HFF-Myc (cell line): Measurements from ENCODE around the gene DGAT2.

Source experiments
- DNase-seq: peaks from one replicate; pipeline ENCODE4 v3.0.0-alpha.2; 2011; ENCODE audit warnings: low read depth; ENCODE audit errors: extremely low read depth
- H3K4me3 ChIP-seq: replicated peaks from 2 replicates; pipeline ENCODE4 v1.5.1; 2011; ENCODE audit warnings: low read depth, mild to moderate bottlenecking, control low read depth, low read length
- TF ChIP-seq, protein P1 (sequence below): IDR thresholded peaks from 2 replicates; pipeline ENCODE4 v1.5.1; 2012; ENCODE audit warnings: mild to moderate bottlenecking, low read depth, low read length, control low read depth; ENCODE audit errors: missing control alignments

Gene DGAT2, protein sequence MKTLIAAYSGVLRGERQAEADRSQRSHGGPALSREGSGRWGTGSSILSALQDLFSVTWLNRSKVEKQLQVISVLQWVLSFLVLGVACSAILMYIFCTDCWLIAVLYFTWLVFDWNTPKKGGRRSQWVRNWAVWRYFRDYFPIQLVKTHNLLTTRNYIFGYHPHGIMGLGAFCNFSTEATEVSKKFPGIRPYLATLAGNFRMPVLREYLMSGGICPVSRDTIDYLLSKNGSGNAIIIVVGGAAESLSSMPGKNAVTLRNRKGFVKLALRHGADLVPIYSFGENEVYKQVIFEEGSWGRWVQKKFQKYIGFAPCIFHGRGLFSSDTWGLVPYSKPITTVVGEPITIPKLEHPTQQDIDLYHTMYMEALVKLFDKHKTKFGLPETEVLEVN

DNA sequence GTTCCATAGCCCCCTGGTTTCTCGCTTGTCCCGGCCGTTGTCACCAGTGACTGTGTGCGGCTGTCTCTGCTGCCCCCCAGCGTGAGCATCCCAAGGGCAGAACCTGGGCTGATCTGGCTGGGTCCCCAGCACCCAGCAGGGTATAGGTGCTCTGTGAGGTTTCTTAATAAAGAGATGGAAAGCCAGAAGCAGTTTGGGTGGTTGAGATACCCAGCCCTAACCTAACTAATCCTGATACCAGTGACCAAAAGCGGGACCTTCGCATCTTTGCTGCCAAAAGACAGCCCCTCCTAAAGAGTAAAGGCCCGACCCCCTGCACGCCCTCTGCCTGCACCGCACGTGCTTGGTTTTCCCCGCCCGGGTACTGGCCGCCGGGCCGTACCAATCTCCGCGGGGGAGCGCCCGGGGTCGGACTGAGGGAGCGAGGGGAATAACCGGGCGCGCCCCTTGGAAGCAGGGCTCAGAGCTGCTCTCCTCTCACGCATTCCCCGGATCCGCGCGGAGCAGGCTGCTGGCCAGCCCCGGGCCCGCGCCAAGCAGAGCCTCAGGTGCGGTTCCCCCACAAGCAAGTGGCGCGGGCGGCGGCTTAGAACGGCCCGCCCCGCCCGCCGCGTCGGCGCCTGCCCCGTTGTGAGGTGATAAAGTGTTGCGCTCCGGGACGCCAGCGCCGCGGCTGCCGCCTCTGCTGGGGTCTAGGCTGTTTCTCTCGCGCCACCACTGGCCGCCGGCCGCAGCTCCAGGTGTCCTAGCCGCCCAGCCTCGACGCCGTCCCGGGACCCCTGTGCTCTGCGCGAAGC, at the start of gene DGAT2:
Gene DGAT2 (plus strand): TSS at position 667 of the 797 bp plus-strand sequence. CDS start 214 bp downstream, outside the sequence.
- TF ChIP-seq, protein P1, sequence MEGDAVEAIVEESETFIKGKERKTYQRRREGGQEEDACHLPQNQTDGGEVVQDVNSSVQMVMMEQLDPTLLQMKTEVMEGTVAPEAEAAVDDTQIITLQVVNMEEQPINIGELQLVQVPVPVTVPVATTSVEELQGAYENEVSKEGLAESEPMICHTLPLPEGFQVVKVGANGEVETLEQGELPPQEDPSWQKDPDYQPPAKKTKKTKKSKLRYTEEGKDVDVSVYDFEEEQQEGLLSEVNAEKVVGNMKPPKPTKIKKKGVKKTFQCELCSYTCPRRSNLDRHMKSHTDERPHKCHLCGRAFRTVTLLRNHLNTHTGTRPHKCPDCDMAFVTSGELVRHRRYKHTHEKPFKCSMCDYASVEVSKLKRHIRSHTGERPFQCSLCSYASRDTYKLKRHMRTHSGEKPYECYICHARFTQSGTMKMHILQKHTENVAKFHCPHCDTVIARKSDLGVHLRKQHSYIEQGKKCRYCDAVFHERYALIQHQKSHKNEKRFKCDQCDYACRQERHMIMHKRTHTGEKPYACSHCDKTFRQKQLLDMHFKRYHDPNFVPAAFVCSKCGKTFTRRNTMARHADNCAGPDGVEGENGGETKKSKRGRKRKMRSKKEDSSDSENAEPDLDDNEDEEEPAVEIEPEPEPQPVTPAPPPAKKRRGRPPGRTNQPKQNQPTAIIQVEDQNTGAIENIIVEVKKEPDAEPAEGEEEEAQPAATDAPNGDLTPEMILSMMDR: no peak
- peak within 1 kb of the TSS; percentile 47 for H3K4me3 ChIP-seq
- DNase-seq: no peak

DNA sequence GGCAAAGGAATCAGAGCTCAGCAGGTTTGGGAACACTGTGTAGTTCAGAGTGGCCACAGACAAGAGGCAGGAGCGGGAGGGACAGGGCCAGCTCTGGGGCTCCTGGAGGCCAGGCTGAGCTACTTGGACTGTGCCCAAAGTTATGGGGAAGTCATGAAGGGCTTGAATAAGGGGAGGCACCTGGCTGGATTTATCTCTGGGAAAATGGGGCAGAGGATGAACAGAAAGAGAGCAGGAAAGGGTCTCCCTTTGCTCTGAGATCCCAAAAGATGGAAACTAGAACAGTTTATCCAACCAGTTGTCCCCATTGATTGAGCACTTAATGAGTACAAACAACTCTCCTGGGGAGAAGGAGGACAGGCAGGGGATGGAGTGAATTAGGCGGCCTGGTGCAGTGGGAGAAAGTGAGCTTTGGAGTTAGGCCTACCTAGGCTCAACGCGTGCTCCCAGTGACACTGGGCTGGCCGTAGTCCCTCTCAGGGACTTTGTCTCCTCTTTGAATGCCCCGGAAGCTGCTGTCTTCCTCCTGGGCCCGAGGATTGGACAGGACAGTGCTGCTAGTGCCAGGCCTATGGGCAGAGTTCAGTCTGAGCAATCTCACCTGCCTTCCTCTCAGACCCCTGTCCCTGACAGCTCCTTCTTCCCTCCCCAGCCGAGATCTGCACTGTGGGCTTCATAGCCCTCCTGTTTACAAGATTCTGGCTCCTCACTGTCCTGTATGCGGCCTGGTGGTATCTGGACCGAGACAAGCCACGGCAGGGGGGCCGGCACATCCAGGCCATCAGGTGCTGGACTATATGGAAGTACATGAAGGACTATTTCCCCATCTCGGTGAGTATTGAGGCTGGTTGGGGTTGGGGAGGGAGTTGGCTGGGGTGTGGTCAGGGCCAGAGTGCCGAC, 49.0 kb upstream of the DGAT2 start:
- H3K4me3 ChIP-seq: no peak overlapping the region
- DNase-seq: no peak
- TF ChIP-seq, protein P1: no peak

DNA sequence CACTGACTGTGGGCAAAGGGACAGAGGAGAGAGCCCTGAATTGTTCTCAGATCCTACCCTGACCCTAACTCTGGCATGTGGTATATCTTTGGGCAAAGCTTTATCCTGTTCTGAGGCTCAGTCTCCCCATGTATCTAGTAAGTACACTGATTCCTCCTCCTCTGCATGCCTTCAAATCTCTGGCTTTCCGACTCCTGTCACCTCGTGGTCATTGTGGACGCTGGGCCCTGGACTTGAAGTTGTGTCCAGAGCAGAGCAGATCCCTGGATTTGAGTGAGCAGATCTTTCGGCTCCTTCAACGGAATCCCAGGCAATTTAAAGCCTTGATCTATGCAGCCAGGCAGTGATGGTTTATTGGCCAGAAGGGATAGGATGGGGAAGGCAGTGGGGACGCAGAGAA, 47.9 kb upstream of the DGAT2 start:
- H3K4me3 ChIP-seq: no peak overlapping the region
- TF ChIP-seq, protein P1: no peak
- DNase-seq: no peak

DNA sequence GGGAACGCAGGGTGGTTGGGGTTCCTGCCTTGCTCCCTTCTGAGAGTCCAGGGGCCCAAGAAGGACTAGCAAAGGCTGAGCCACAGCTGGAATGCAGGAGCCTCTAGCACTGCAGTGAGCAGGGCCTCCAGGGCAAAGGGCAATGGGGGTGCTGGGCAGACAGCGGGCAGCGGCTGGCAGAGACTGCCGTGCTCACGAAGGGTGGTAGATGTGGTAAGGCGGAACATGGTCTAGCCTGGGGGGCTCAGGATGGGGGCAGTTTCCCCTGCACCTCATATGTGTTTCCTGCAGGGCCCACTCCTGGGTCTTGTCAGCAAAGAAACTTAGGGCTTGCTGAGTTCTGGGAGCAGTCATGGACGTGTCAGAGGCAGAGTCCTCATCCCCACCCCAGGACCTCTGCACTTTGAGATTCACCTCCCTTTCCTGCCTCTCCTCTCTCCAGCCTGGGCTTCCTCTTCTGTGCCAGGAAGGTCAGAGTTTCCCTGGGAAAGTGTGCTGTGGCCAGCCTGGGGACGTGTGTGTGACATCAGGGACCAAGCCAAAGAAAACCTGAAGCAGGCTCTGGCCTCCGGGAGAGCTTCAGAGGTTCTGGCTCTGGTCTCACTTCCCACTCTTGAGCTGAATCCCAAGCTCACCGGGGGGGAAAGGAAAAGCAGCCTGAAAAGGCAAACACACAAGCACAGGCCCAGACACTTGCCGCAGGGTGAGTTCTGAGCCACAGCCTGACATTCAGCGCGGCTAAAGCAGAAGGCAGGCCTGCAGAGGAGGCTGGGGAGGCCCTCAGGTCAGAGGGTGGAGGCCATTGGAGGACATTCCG, 46.5 kb upstream of the DGAT2 start:
- H3K4me3 ChIP-seq: no peak overlapping the region
- TF ChIP-seq, protein P1: no peak
- DNase-seq: no peak

DNA sequence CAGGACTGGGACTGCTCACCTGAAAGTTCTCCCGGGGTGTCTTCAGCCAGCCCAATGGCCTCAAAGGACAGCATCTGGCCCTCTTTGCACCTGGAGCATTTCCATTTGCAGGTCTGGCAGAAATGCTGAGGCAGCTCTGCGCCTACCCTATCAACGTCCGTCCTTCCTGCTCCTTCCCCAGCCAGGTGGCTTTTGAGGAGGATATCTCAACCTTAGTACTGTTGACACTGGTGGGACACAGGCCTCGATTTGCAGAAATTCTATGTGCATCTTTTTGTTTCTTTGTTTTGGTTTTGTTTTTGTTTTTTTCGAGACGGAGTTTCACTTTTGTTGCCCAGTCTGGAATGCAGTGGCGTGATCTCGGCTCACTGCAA, 45.9 kb upstream of the DGAT2 start:
- TF ChIP-seq, protein P1: no peak
- no peak for DNase-seq
- no peak overlapping the region for H3K4me3 ChIP-seq
